Natural killer cell (primary cell): Measurements from ENCODE around the gene CNTROB. TPM values are rescaled to one million over a fixed set of nuclear protein-coding genes. Genes with fewer than 3 reads are reported as not detected.
A peak's percentile ranks its signal among the peaks of the same experiment; 100 is the strongest.

Experiments
- ATAC-seq, 3 donors: fragments of 150-1000 bp in 2 of 3; fragments of 200-7000 bp in 1 of 3; cut with Tn5 transposase; 1 replicate in 1 of 3; 2 replicates in 2 of 3; pipeline ENCODE4 v1.10.0; 2021; ENCODE audit warnings: mild to moderate bottlenecking in 2 of 3, moderate library complexity in 2 of 3
- DNase-seq, 2 donors: peaks; one replicate each; pipeline versions ENCODE4 v3.0.0 to v3.0.0-alpha.2; 2013 to 2021; ENCODE audit warnings: mixed read lengths in 1 of 2
- H3K27ac ChIP-seq: one replicate; pipeline ENCODE4 v1.5.1; 2013; ENCODE audit warnings: mild to moderate bottlenecking, low read length
- H3K27me3 ChIP-seq: one replicate; pipeline ENCODE4 v1.6.1; 2013; ENCODE audit warnings: low read length; ENCODE audit not compliant: control insufficient read depth, insufficient read depth
- H3K36me3 ChIP-seq: one replicate; pipeline ENCODE4 v1.6.1; 2013; ENCODE audit warnings: low read length; ENCODE audit not compliant: control insufficient read depth, insufficient read depth
- H3K4me1 ChIP-seq: one replicate; pipeline ENCODE4 v1.6.1; 2013; ENCODE audit warnings: low read length; ENCODE audit not compliant: control insufficient read depth, insufficient read depth
- H3K4me3 ChIP-seq: one replicate; pipeline ENCODE4 v1.5.1; 2013; ENCODE audit warnings: low read length
- H3K9me3 ChIP-seq: one replicate; pipeline ENCODE4 v1.6.1; 2013; ENCODE audit warnings: low read length; ENCODE audit not compliant: control insufficient read depth, insufficient read depth
- H3K27ac Mint-ChIP-seq, 2 donors: one replicate each; pipeline ENCODE4 v1.8.0; 2022; ENCODE audit warnings: mild to moderate bottlenecking in 2 of 2, mixed read lengths in 2 of 2, moderate library complexity in 1 of 2
- H3K27me3 Mint-ChIP-seq, 2 donors: one replicate each; pipeline ENCODE4 v1.8.0; 2022; ENCODE audit warnings: low read depth in 2 of 2, mixed read lengths in 2 of 2
- H3K36me3 Mint-ChIP-seq: one replicate; pipeline ENCODE4 v1.8.0; 2022; ENCODE audit warnings: mixed read lengths
- H3K4me1 Mint-ChIP-seq, 2 donors: one replicate each; pipeline ENCODE4 v1.8.0; 2022; ENCODE audit warnings: mixed read lengths in 2 of 2
- H3K4me3 Mint-ChIP-seq: one replicate; pipeline ENCODE4 v1.8.0; 2022; ENCODE audit warnings: mild to moderate bottlenecking, moderate library complexity, mixed read lengths
- H3K9me3 Mint-ChIP-seq, 2 donors: one replicate each; pipeline ENCODE4 v1.8.0; 2022; ENCODE audit warnings: mixed read lengths in 2 of 2
- CTCF ChIP-seq: fragments of 200-600 bp; IDR thresholded peaks from one replicate; pipeline ENCODE4 v1.8.0; 2022; ENCODE audit warnings: antibody characterized with exemption
- WGBS: methylation state at CpG from one replicate; pipeline ENCODE4 v1.1.7; 2013; ENCODE audit warnings: missing lambda C conversion rate; ENCODE audit not compliant: insufficient coverage; 5-methylcytosine and 5-hydroxymethylcytosine counted together
- intact Hi-C: fragments of 100-400 bp; cut with micrococcal nuclease; formaldehyde crosslinking; loops from one replicate; pipeline ENCODE4 v1.14.2; 2022
- total RNA-seq, 4 donors: library from RNA; stranded (reverse); fragments of 120-200 nt in 1 of 4; gene quantifications; one replicate each; pipeline versions ENCODE4 v1.2.3 to v1.2.4, GENCODE V29; 2013 to 2022

Gene CNTROB
- total RNA-seq, 3 donors from 2014 or later (not counting 1 experiment from before 2014, with no cell fraction given): 36.3 to 49.8 (median 45.2) TPM

GRCh38 chr17:7932483-7932891 is 481 bp downstream of the CNTROB start:
- Histone ChIP-seq H3K27me3 (no peaks in the 10 kb centered on the region), H3K27ac (peak overlapping the region; percentile 79), H3K9me3 (no peaks in the 10 kb centered on the region), H3K4me1 (peaks cover 31% of the 10 kb centered on the region), H3K4me3 (peak overlapping the region; percentile 74), H3K36me3 (peaks cover 3% of the 10 kb centered on the region)
- TF ChIP-seq CTCF: no peak
- Mint-ChIP-seq H3K27me3 (no peaks in the 10 kb centered on the region), H3K4me1 (peaks cover 36 to 56% of the 10 kb centered on the region in 2 donors), H3K36me3 (no peaks in the 10 kb centered on the region), H3K27ac (peak overlapping the region; percentile 96 to 98), H3K9me3 (no peaks in the 10 kb centered on the region), H3K4me3 (peak overlapping the region; percentile 99)
- DNase-seq (no peak), ATAC-seq (peak; percentile 18 to 27 (median 24))
- intact Hi-C loops: loop anchor here (1.0 to 5.0 kb wide), 4 partner anchors 9 to 189 kb away; partner anchors contain the start of gene CHD3
- WGBS: 0% methylated on average over 17 of the region's 17 CpGs

GRCh38 chr17:7932949-7933348 is 943 bp downstream of the CNTROB start:
- H3K9me3 ChIP-seq: no peaks in the 10 kb centered on the region
- intact Hi-C loops: loop anchor here (1.0 to 5.0 kb wide), 4 partner anchors 10 to 190 kb away; partner anchors contain the start of gene CHD3
- no peaks in the 10 kb centered on the region for H3K36me3 Mint-ChIP-seq
- WGBS: 18% methylated on average over 16 of the region's 16 CpGs
- no peaks in the 10 kb centered on the region for H3K27me3 Mint-ChIP-seq
- peaks cover 3% of the 10 kb centered on the region for H3K36me3 ChIP-seq
- peak; percentile 40 to 44 for DNase-seq
- no peaks in the 10 kb centered on the region for H3K9me3 Mint-ChIP-seq
- no peaks in the 10 kb centered on the region for H3K27me3 ChIP-seq
- peak overlapping the region; percentile 99 for H3K4me3 Mint-ChIP-seq
- peak in 1 of 3 donors; percentile 24 for ATAC-seq
- peaks cover 36 to 56% of the 10 kb centered on the region in 2 donors for H3K4me1 Mint-ChIP-seq
- peak overlapping the region; percentile 96 to 98 for H3K27ac Mint-ChIP-seq
- peaks cover 31% of the 10 kb centered on the region for H3K4me1 ChIP-seq
- H3K27ac ChIP-seq: no peak overlapping the region
- peak overlapping the region; percentile 74 for H3K4me3 ChIP-seq
- no peak for TF ChIP-seq CTCF

DNA sequence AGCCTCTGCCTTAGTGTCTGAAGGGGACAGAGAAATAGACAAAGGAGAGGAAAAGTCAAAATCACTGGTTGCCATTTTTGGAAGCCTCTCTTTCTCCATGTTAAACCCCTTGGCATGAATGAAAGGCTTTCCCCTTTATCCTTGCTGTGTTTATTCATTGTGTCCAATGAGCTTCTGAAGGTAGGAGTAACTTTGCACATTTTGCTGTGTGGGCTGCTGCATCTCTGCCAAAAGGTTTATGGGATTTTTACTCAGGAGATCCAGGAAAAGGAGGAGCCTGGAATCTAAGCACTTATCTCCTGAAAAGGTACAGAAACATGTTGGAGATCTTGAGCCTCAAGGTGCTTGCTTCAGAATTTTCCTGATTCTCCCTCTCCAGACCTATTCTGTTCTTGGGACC is 3.9 kb downstream of the CNTROB start:
- H3K27ac ChIP-seq: no peak overlapping the region
- peaks cover 17% of the 10 kb centered on the region for H3K36me3 ChIP-seq
- H3K4me1 ChIP-seq: peaks cover 19% of the 10 kb centered on the region
- DNase-seq: no peak
- H3K9me3 Mint-ChIP-seq: no peaks in the 10 kb centered on the region
- no peak for ATAC-seq
- no peak overlapping the region for H3K27ac Mint-ChIP-seq
- H3K27me3 Mint-ChIP-seq: no peaks in the 10 kb centered on the region
- no peak overlapping the region for H3K4me3 ChIP-seq
- H3K4me3 Mint-ChIP-seq: no peak overlapping the region
- peaks cover 10% of the 10 kb centered on the region for H3K36me3 Mint-ChIP-seq
- intact Hi-C loops: no loop called here
- H3K9me3 ChIP-seq: no peaks in the 10 kb centered on the region
- TF ChIP-seq CTCF: no peak
- H3K4me1 Mint-ChIP-seq: peaks cover 33 to 46% of the 10 kb centered on the region in 2 donors
- H3K27me3 ChIP-seq: no peaks in the 10 kb centered on the region

DNA sequence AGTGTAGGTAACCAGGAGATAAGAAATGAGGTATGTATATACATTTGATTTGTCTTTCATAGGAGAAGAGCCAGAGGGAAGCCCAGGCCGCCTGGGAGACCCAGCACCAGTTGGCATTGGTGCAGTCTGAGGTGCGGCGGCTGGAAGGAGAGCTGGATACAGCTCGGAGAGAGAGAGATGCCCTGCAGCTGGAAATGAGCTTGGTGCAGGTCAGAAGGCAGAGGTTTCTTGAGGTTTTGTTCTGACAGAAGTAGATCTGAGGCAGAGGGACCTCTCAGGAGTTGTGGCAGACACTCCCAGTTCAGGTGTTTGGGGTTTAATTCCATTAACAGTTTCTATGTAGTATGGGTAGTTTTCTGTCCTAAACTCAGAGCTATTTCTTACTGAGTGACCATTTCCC is 8.0 kb downstream of the CNTROB start:
- 98% methylated on average over 4 of the region's 4 CpGs for WGBS
- no peak for DNase-seq
- peaks cover 0 to 8% of the 10 kb centered on the region in 2 donors for H3K4me1 Mint-ChIP-seq
- H3K9me3 Mint-ChIP-seq: no peaks in the 10 kb centered on the region
- no peaks in the 10 kb centered on the region for H3K27me3 ChIP-seq
- TF ChIP-seq CTCF: no peak
- no peak overlapping the region for H3K4me3 ChIP-seq
- peaks cover 10% of the 10 kb centered on the region for H3K36me3 Mint-ChIP-seq
- H3K4me3 Mint-ChIP-seq: no peak overlapping the region
- no peak overlapping the region for H3K27ac Mint-ChIP-seq
- no peak overlapping the region for H3K27ac ChIP-seq
- no peaks in the 10 kb centered on the region for H3K27me3 Mint-ChIP-seq
- H3K4me1 ChIP-seq: no peaks in the 10 kb centered on the region
- no peaks in the 10 kb centered on the region for H3K9me3 ChIP-seq
- ATAC-seq: no peak
- intact Hi-C loops: no loop called here
- H3K36me3 ChIP-seq: peaks cover 39% of the 10 kb centered on the region
